ENCODE data around the gene TNFRSF1B. TPM values are rescaled to one million over a fixed set of nuclear protein-coding genes. Genes with fewer than 3 reads are reported as not detected.

TNFRSF1B gene
- total and polyA plus RNA-seq, 4 donors, result 15.4 to 246 (median 65.5) TPM

GRCh38 chr1:12172042-12172851, 5.5 kb downstream of the TNFRSF1B start:
- no peak for DNase-seq
- H3K4me3 ChIP-seq, result no peak overlapping the region

GRCh38 chr1:12173041-12173509, 6.3 kb downstream of the TNFRSF1B start:
- H3K27me3 ChIP-seq (ENCODE audit: control insufficient read depth in 3 of 3, insufficient read depth in 3 of 3, low read length in 2 of 3), result peaks cover 0 to 7% (median 0%) of the 10 kb centered on the region in 3 donors
- no peak for ATAC-seq (ENCODE audit: insufficient read depth, low FRiP score)
- peaks cover 4 to 40% (median 28%) of the 10 kb centered on the region in 5 donors for H3K4me1 ChIP-seq (ENCODE audit: control insufficient read depth in 5 of 5, insufficient read depth in 5 of 5, low read length in 5 of 5)
- H3K9me3 ChIP-seq (ENCODE audit: control insufficient read depth in 4 of 4, insufficient read depth in 3 of 4, low read length in 3 of 4), result no peaks in the 10 kb centered on the region
- no peaks in the 10 kb centered on the region for H3K36me3 ChIP-seq (ENCODE audit: control insufficient read depth in 4 of 4, insufficient read depth in 4 of 4, low read length in 4 of 4)
- no peak overlapping the region for H3K9ac ChIP-seq (ENCODE audit: insufficient read depth in 1 of 2, low read length in 2 of 2)
- TF ChIP-seq, protein P1, sequence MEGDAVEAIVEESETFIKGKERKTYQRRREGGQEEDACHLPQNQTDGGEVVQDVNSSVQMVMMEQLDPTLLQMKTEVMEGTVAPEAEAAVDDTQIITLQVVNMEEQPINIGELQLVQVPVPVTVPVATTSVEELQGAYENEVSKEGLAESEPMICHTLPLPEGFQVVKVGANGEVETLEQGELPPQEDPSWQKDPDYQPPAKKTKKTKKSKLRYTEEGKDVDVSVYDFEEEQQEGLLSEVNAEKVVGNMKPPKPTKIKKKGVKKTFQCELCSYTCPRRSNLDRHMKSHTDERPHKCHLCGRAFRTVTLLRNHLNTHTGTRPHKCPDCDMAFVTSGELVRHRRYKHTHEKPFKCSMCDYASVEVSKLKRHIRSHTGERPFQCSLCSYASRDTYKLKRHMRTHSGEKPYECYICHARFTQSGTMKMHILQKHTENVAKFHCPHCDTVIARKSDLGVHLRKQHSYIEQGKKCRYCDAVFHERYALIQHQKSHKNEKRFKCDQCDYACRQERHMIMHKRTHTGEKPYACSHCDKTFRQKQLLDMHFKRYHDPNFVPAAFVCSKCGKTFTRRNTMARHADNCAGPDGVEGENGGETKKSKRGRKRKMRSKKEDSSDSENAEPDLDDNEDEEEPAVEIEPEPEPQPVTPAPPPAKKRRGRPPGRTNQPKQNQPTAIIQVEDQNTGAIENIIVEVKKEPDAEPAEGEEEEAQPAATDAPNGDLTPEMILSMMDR (IDR thresholded peaks at IDR 0.05; ENCODE audit: control extremely low read depth, extremely low read depth), result no peak
- peak overlapping the region; percentile 37 to 80 for H3K27ac ChIP-seq (ENCODE audit: low read depth in 1 of 2, low read length in 1 of 2)
- no peak for DNase-seq
- no peak overlapping the region for H3K4me3 ChIP-seq
- WGBS, 2 donors, result 57 to 59% methylated on average over 3 of the region's 3 CpGs

More at GRCh38 chr1:12172042-12172851, 5.5 kb downstream of the TNFRSF1B start:
- Histone ChIP-seq H3K4me1 (ENCODE audit: control insufficient read depth in 5 of 5, insufficient read depth in 5 of 5, low read length in 5 of 5) (peaks cover 0 to 38% (median 27%) of the 10 kb centered on the region in 5 donors), H3K9ac (ENCODE audit: insufficient read depth in 1 of 2, low read length in 2 of 2) (no peak overlapping the region), H3K27me3 (ENCODE audit: control insufficient read depth in 3 of 3, insufficient read depth in 3 of 3, low read length in 2 of 3) (peaks cover 0 to 14% (median 0%) of the 10 kb centered on the region in 3 donors), H3K36me3 (ENCODE audit: control insufficient read depth in 4 of 4, insufficient read depth in 4 of 4, low read length in 4 of 4) (no peaks in the 10 kb centered on the region), H3K27ac (ENCODE audit: low read depth in 1 of 2, low read length in 1 of 2) (peak overlapping the region in 1 of 2 donors; percentile 80), H3K9me3 (ENCODE audit: control insufficient read depth in 4 of 4, insufficient read depth in 3 of 4, low read length in 3 of 4) (no peaks in the 10 kb centered on the region)
- TF ChIP-seq, protein P1 (IDR thresholded peaks at IDR 0.05; ENCODE audit: control extremely low read depth, extremely low read depth), result no peak
- WGBS, 2 donors, result 52 to 68% methylated on average over 14 of the region's 14 CpGs
- no peak for ATAC-seq (ENCODE audit: insufficient read depth, low FRiP score)

GRCh38 chr1:12173631-12174121, 6.9 kb downstream of the TNFRSF1B start:
- 19 to 40% methylated on average over 11 of the region's 11 CpGs for WGBS, 2 donors
- ATAC-seq (ENCODE audit: insufficient read depth, low FRiP score) (no peak), DNase-seq (peak in 1 of 3 donors; percentile 42)
- H3K27me3 ChIP-seq (ENCODE audit: control insufficient read depth in 3 of 3, insufficient read depth in 3 of 3, low read length in 2 of 3), result peaks cover 0 to 6% (median 0%) of the 10 kb centered on the region in 3 donors
- peaks cover 4 to 43% (median 30%) of the 10 kb centered on the region in 5 donors for H3K4me1 ChIP-seq (ENCODE audit: control insufficient read depth in 5 of 5, insufficient read depth in 5 of 5, low read length in 5 of 5)
- H3K4me3 ChIP-seq, result no peak overlapping the region
- TF ChIP-seq, protein P1 (IDR thresholded peaks at IDR 0.05; ENCODE audit: control extremely low read depth, extremely low read depth), result no peak
- no peaks in the 10 kb centered on the region for H3K9me3 ChIP-seq (ENCODE audit: control insufficient read depth in 4 of 4, insufficient read depth in 3 of 4, low read length in 3 of 4)
- no peak overlapping the region for H3K9ac ChIP-seq (ENCODE audit: insufficient read depth in 1 of 2, low read length in 2 of 2)
- no peaks in the 10 kb centered on the region for H3K36me3 ChIP-seq (ENCODE audit: control insufficient read depth in 4 of 4, insufficient read depth in 4 of 4, low read length in 4 of 4)
- peak overlapping the region; percentile 37 to 80 for H3K27ac ChIP-seq (ENCODE audit: low read depth in 1 of 2, low read length in 1 of 2)
